ENCODE measurements around the gene ABTB2.
A peak's percentile ranks its signal among the peaks of the same experiment; 100 is the strongest.

Gene ABTB2

GRCh38 chr11:34145073-34145472 is 212.7 kb downstream of the ABTB2 start:
- no peak for DNase-seq

GRCh38 chr11:34143048-34143447 is 214.8 kb downstream of the ABTB2 start:
- DNase-seq: no peak

GRCh38 chr11:34140149-34140548 is 217.7 kb downstream of the ABTB2 start:
- DNase-seq: no peak

- no peak for DNase-seq
These were observed 218.5 kb downstream of the ABTB2 start for GRCh38 chr11:34139346-34139745.

- no peak for DNase-seq
These were observed 221.4 kb downstream of the ABTB2 start for GRCh38 chr11:34136420-34136819.

- no peak for DNase-seq
These were observed 222.4 kb downstream of the ABTB2 start for GRCh38 chr11:34135439-34135838.

- no peak for DNase-seq
These were observed 223.0 kb downstream of the ABTB2 start for GRCh38 chr11:34134765-34135164.

GRCh38 chr11:34132261-34132965 is 225.4 kb downstream of the ABTB2 start:
- DNase-seq: no peak

- DNase-seq: no peak
These were observed 229.0 kb downstream of the ABTB2 start for GRCh38 chr11:34128824-34129223.

GRCh38 chr11:34126959-34127848 is 230.6 kb downstream of the ABTB2 start:
- no peak for DNase-seq

GRCh38 chr11:34124885-34125668 is 232.7 kb downstream of the ABTB2 start:
- no peak for DNase-seq

GRCh38 chr11:34120651-34121050 is 237.2 kb downstream of the ABTB2 start:
- no peak for DNase-seq

- DNase-seq: no peak
These were observed 243.3 kb downstream of the ABTB2 start for GRCh38 chr11:34114471-34114870.

GRCh38 chr11:34114014-34114413 is 243.8 kb downstream of the ABTB2 start:
- DNase-seq: no peak

GRCh38 chr11:34111722-34112270 is 246.0 kb downstream of the ABTB2 start:
- no peak for DNase-seq

- peak in 1 of 2 donors; percentile 2 for DNase-seq
These were observed 251.8 kb downstream of the ABTB2 start for GRCh38 chr11:34105957-34106504.

- peak; percentile 99 for DNase-seq
These were observed 252.5 kb downstream of the ABTB2 start, which contains the start of gene NAT10 for GRCh38 chr11:34105079-34105956. Gene NAT10 (plus strand): TSS chr11:34105629. CDS start chr11:34108226, 2,597 bp downstream.

GRCh38 chr11:34104680-34105078 is 253.1 kb downstream of the ABTB2 start:
- DNase-seq: peak; percentile 1 to 17

Data from inflammatory macrophage (primary cell).